ENCODE results near the gene CCDC88A. TPM values are rescaled to one million over a fixed set of nuclear protein-coding genes. Genes with fewer than 3 reads are reported as not detected.

CCDC88A gene
- total RNA-seq, 2 donors from 2014 or later, result 21.5 to 26.4 TPM

GRCh38 chr2:55438391-55439100 lies 18.9 kb upstream of the CCDC88A start:
- H3K4me3 ChIP-seq, result no peak overlapping the region
- no peak overlapping the region for H3K27ac ChIP-seq
- H3K36me3 ChIP-seq, result no peaks in the 10 kb centered on the region
- no peaks in the 10 kb centered on the region for H3K9me3 ChIP-seq
- H3K4me1 ChIP-seq, result no peaks in the 10 kb centered on the region
- no peaks in the 10 kb centered on the region for H3K27me3 ChIP-seq
- DNase-seq (ENCODE audit: low spot score), result no peak
- no peak for TF ChIP-seq CTCF (IDR thresholded peaks at IDR 0.05)

GRCh38 chr2:55437515-55438390 lies 18.1 kb upstream of the CCDC88A start:
- Histone ChIP-seq H3K27me3 (no peaks in the 10 kb centered on the region), H3K4me1 (no peaks in the 10 kb centered on the region), H3K36me3 (no peaks in the 10 kb centered on the region), H3K4me3 (no peak overlapping the region), H3K9me3 (no peaks in the 10 kb centered on the region), H3K27ac (no peak overlapping the region)
- no peak for TF ChIP-seq CTCF (IDR thresholded peaks at IDR 0.05)
- no peak for DNase-seq (ENCODE audit: low spot score)

- Histone ChIP-seq H3K9me3 (no peaks in the 10 kb centered on the region), H3K27me3 (no peaks in the 10 kb centered on the region), H3K27ac (no peak overlapping the region), H3K4me3 (no peak overlapping the region), H3K4me1 (no peaks in the 10 kb centered on the region), H3K36me3 (no peaks in the 10 kb centered on the region)
- TF ChIP-seq CTCF (IDR thresholded peaks at IDR 0.05), result peak; percentile 36 to 69
- DNase-seq (ENCODE audit: low spot score), result no peak
Measured at GRCh38 chr2:55431982-55432627, 12.4 kb upstream of the CCDC88A start.

- no peak for DNase-seq (ENCODE audit: low spot score)
- TF ChIP-seq CTCF (IDR thresholded peaks at IDR 0.05), result no peak
- Histone ChIP-seq H3K27ac (no peak overlapping the region), H3K27me3 (no peaks in the 10 kb centered on the region), H3K4me1 (no peaks in the 10 kb centered on the region), H3K36me3 (no peaks in the 10 kb centered on the region), H3K4me3 (no peak overlapping the region), H3K9me3 (no peaks in the 10 kb centered on the region)
Measured at GRCh38 chr2:55430211-55430975, 10.7 kb upstream of the CCDC88A start.

- H3K36me3 ChIP-seq, result no peaks in the 10 kb centered on the region
- H3K27ac ChIP-seq, result no peak overlapping the region
- no peaks in the 10 kb centered on the region for H3K4me1 ChIP-seq
- no peaks in the 10 kb centered on the region for H3K9me3 ChIP-seq
- no peak overlapping the region for H3K4me3 ChIP-seq
- no peaks in the 10 kb centered on the region for H3K27me3 ChIP-seq
- TF ChIP-seq CTCF (IDR thresholded peaks at IDR 0.05), result no peak
- DNase-seq (ENCODE audit: low spot score), result no peak
Measured at GRCh38 chr2:55428258-55428657, 8.6 kb upstream of the CCDC88A start.

Measured in right atrium auricular region (tissue), 2 donors.